Placental epithelial cell (primary cell): ENCODE measurements around the gene JPT1. TPM values are rescaled to one million over a fixed set of nuclear protein-coding genes. Genes with fewer than 3 reads are reported as not detected.

Experiments
- small RNA-seq: library from RNA; depleted of rRNA; stranded (forward); fragments of <200 nt; gene quantifications from one replicate; pipeline ENCODE3, GENCODE V24; 2012
- total RNA-seq: library from RNA; depleted of rRNA; stranded (reverse); fragments of >200 nt; gene quantifications from 2 replicates; pipeline ENCODE4 v1.2.3, GENCODE V29; 2012

JPT1 gene
- 53.4 and 162 TPM in 2 replicates for total RNA-seq

DNA sequence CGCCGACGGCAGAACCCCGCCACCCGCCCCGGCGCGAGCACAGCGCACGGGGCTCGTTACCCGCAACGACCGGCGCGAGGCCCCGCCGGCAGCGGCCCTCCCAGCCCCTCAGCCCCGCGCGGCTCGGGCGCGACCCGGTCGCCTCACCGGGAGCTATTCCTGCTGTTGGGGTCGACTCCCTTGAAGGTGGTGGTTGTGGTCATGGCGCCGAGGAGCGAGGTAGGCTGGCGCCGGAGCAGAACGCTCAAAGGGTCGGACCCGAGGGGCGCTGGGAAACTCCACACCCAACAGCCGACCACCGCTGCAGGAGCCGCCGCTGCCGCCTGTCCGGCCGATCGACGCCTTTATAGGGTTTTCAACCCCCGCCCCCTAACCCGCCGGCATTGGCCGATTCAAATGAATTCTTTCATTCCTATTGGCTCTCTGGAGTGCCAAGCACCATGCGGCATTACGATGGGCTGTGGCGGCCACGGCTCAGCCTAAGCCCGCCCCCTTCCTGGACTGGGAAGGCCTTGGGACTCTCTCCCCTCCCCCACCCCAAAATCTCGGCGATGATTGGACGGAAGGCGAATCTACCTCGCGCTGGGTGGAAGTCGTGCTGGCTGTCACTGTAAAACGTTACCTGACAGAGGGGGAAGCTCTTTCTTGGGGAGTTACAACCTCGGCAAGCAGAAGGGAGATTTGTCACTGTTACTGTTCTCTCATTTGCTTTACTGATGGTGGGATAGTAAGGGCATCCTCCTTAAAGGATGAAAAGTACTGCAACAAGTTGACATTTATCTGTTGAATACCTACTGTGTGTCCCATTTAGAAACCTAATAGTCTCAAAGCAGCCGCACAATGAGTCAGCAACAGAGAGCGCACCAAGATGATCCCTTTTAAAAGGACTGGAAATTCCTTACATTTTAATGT is at the start of gene JPT1:
JPT1 (minus strand) TSS at position 318 of the 912 bp plus-strand sequence; CDS start at position 203, 115 bp downstream.

GRCh38 chr17:75182569-75183436 is 28.5 kb upstream of the JPT1 start, which contains the start of gene SUMO2:
TSS of gene SUMO2 (minus strand) at chr17:75182959. CDS start at chr17:75182834, 125 bp downstream.

DNA sequence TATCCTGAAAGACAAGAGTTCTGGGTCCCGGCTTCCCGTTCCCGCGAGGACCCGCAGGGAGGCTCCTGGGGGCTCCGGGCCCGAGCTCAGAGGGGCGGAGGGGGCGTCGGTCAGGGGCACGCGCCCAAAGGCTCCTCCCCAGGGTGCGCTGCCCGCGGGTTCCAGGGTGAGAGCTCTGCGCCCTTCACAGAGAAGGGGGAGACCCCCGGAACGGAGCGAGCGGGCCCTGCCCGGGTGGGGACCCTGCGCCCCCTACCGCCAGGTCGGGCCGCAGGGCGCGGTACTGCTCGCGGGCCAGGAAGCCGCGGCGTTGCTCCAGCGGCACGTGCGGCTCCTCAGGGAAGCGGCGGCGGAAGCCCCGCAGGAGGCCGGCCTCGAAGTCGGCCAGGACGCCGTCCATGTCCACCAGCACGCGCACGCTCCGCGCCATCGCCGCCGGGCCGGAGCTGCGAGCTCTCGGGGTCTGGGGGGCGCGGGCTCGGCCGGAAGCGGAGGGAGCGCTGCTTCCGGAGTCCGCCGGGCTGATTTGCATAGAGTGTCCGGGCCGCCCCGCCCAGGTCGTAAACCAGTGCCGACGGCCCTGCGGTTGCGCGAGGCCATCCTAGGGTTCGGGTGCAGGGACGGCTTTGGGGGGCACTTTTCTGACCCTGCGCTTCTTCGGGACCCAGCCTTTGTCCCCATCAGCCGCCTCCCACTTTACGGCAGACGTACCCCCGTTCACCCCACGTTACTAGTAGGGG is 22.9 kb downstream of the JPT1 start, which contains the start of gene NT5C:
NT5C (minus strand) TSS at position 465 of the 740 bp plus-strand sequence; CDS start at position 430, 35 bp downstream.

DNA sequence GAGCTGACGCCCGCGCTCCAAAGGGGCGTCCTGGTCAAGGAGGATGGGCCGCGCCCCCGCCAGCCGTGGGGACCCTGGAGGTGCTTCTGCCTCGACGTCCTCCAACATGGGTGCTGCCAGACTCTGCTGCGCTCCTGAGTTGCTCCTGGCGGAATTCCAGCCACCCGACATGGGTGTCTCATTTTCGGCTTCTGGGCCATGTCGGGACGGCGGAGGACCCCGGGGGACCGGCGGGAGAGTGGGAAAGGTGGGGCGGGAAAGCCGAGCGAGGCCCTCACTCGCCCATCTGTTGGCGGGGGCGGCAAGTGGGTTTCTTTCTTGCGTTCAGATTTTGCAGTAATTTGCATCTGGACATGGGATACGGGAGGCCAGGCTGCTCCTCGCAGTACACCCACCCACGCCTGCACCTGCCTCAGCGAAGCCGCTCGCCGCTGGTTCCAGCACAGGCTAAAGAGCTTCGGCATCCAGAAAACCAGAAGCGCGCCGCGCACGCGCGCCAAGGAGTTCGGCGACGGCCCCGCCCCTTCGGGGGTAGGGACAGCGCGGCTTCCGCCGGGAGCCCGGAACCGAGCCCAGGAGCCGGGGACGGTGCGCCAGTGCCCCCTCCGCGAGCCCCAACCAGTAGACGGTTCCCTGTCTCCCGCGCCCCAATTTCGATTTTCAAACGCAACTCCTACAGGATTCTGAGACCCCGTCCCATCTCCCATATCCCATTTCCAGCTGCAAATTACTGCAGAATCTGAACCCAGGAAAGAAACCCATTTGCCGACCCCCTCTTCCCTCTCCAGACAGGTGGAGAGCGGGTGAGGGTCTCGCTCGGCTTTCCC is 44.7 kb downstream of the JPT1 start, which contains the start of gene ARMC7:
ARMC7 (plus strand) TSS at position 563 of the 827 bp plus-strand sequence. CDS start 320 bp downstream, outside the sequence.

GRCh38 chr17:75087558-75088453 is 66.5 kb downstream of the JPT1 start, which contains the start of gene SLC16A5:
TSS of gene SLC16A5 (plus strand) at chr17:75087954. CDS start at chr17:75093637, 5,683 bp downstream.

Small RNA genes lying within 50 kb of the gene (small RNA-seq; reads per million reads assigned to genes)
- gene RF00019 = not detected

Other genes with a start within 250 kb of the JPT1 start
- under 0.01 and 0.22 TPM in 2 replicates for gene USH1G, start 231.3 kb downstream of the JPT1 start, total RNA-seq
- gene OTOP2, start 230.2 kb downstream of the JPT1 start, total RNA-seq = not detected in 2 replicates
- not detected in 2 replicates for gene OTOP3, start 218.6 kb downstream of the JPT1 start, total RNA-seq
- gene HID1, start 181.8 kb downstream of the JPT1 start, total RNA-seq = 1.2 and 2.1 TPM in 2 replicates
- gene CDR2L, start 166.9 kb downstream of the JPT1 start, total RNA-seq = 34.9 and 47.9 TPM in 2 replicates
- 19.2 and 42.8 TPM in 2 replicates for gene MRPL58, start 141.8 kb downstream of the JPT1 start, total RNA-seq
- gene ATP5PD, start 107.5 kb downstream of the JPT1 start, total RNA-seq = 228 and 229 TPM in 2 replicates
- gene KCTD2, start 107.3 kb downstream of the JPT1 start, total RNA-seq = 17.0 and 21.6 TPM in 2 replicates
- gene SLC16A5, start 66.6 kb downstream of the JPT1 start, total RNA-seq = 32.4 and 34.9 TPM in 2 replicates
- gene ARMC7, start 44.5 kb downstream of the JPT1 start, total RNA-seq = 2.6 and 3.5 TPM in 2 replicates
- gene NT5C, start 22.8 kb downstream of the JPT1 start, total RNA-seq = 68.2 and 75.0 TPM in 2 replicates
- 74.1 and 119 TPM in 2 replicates for gene SUMO2, start 28.4 kb upstream of the JPT1 start, total RNA-seq
- 27.8 and 32.2 TPM in 2 replicates for gene NUP85, start 51.2 kb upstream of the JPT1 start, total RNA-seq
- gene GGA3, start 107.1 kb upstream of the JPT1 start, total RNA-seq = 16.1 and 18.4 TPM in 2 replicates
- 49.5 and 85.0 TPM in 2 replicates for gene MRPS7, start 107.4 kb upstream of the JPT1 start, total RNA-seq
- 4.4 and 5.5 TPM in 2 replicates for gene MIF4GD, start 116.7 kb upstream of the JPT1 start, total RNA-seq
- 0.79 and 1.3 TPM in 2 replicates for gene SLC25A19, start 134.9 kb upstream of the JPT1 start, total RNA-seq